ENCODE measurements around the gene DNASE2. TPM values are rescaled to one million over a fixed set of nuclear protein-coding genes. Genes with fewer than 3 reads are reported as not detected.

The DNASE2 gene
- total and polyA plus RNA-seq, 8 donors = 9.4 to 35.9 (median 20.2) TPM

GRCh38 chr19:12864721-12865715 is 16.2 kb downstream of the DNASE2 start:
- Histone ChIP-seq H3K27me3 (no peaks in the 10 kb centered on the region), H3K27ac (no peak overlapping the region), H3K36me3 (no peaks in the 10 kb centered on the region), H3K9me3 (no peaks in the 10 kb centered on the region), H3K4me3 (no peak overlapping the region), H3K4me1 (no peaks in the 10 kb centered on the region)
- 69 to 74% methylated on average over 34 of the region's 34 CpGs for WGBS, 2 donors
- peak in 2 of 4 donors; percentile 15 to 18 for TF ChIP-seq CTCF (IDR thresholded peaks at IDR 0.05)
- FAIRE-seq (no peak), DNase-seq (peak in 1 of 6 donors; percentile 49), ATAC-seq (peak; percentile 20 to 60 (median 38))
- intact Hi-C loops (cut with DNase I) = no loop called here

- ATAC-seq = no peak
- no peak for TF ChIP-seq CTCF (IDR thresholded peaks at IDR 0.05)
- no peaks in the 10 kb centered on the region for H3K4me1 ChIP-seq
- 65 to 78% methylated on average over 4 of the region's 4 CpGs for WGBS, 2 donors
- intact Hi-C loops (cut with DNase I) = no loop called here
- no peak overlapping the region for H3K27ac ChIP-seq
- no peak for FAIRE-seq
- H3K9me3 ChIP-seq = no peaks in the 10 kb centered on the region
- H3K27me3 ChIP-seq = no peaks in the 10 kb centered on the region
- H3K4me3 ChIP-seq = no peak overlapping the region
- DNase-seq = no peak
- H3K36me3 ChIP-seq = no peaks in the 10 kb centered on the region
Measured at GRCh38 chr19:12864143-12864542, 17.1 kb downstream of the DNASE2 start.

- no peak for FAIRE-seq
- WGBS, 2 donors = 50 to 54% methylated on average over 7 of the region's 7 CpGs
- intact Hi-C loops (cut with DNase I) = no loop called here
Measured at GRCh38 chr19:12859546-12859945, 21.7 kb downstream of the DNASE2 start.

DNA sequence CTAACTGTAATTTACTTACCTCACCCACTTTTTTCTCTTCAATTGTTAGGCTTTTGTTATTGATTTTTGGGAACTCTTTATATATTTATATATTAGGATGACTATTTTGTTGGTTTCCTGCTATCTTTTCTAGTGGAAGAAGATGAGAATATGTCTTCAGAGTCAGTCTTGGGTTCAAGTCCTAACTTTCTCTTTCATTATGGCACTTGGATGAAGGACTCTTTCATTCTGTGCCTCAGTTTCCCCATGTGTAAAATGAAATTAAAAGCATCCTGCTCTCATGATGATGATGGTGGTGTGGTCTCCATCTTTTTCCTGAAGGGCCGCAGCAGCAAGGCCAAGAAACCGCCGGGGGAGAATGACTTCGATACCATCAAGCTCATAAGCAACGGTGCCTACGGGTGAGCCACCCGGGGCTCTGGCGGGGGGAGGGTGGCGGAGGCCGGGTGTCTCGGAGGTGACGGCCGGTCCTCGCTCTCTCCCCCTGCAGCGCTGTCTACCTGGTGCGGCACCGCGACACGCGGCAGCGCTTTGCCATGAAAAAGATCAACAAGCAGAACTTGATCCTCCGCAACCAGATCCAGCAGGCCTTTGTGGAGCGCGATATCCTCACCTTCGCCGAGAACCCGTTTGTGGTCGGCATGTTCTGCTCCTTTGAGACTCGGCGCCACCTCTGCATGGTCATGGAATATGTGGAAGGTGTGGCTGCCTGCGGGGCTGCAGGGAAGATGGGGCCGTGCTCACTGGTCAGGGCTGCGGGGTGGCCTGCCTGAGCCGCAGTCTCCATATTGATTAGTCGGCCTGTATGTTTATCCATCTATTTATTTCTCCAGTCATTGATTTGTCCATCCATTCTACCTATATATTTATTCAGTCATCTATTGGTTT is 23.0 kb downstream of the DNASE2 start:
- intact Hi-C loops (cut with DNase I) = no loop called here
- Histone ChIP-seq H3K27me3 (no peaks in the 10 kb centered on the region), H3K36me3 (no peaks in the 10 kb centered on the region), H3K9me3 (no peaks in the 10 kb centered on the region), H3K4me1 (no peaks in the 10 kb centered on the region), H3K4me3 (no peak overlapping the region), H3K27ac (no peak overlapping the region)
- no peak for TF ChIP-seq CTCF (IDR thresholded peaks at IDR 0.05)
- DNase-seq (no peak), FAIRE-seq (no peak), ATAC-seq (no peak)
- WGBS, 2 donors = 82 to 86% methylated on average over 34 to 35 of the region's 35 CpGs

More at GRCh38 chr19:12859546-12859945, 21.7 kb downstream of the DNASE2 start:
- H3K27me3 ChIP-seq = no peaks in the 10 kb centered on the region
- no peak for ATAC-seq
- DNase-seq = no peak
- no peaks in the 10 kb centered on the region for H3K4me1 ChIP-seq
- no peak overlapping the region for H3K27ac ChIP-seq
- no peak overlapping the region for H3K4me3 ChIP-seq
- H3K36me3 ChIP-seq = no peaks in the 10 kb centered on the region
- no peak for TF ChIP-seq CTCF (IDR thresholded peaks at IDR 0.05)
- no peaks in the 10 kb centered on the region for H3K9me3 ChIP-seq

Measured in pancreas (tissue), 10 donors.